Stimulated activated CD8-positive, alpha-beta memory T cell treated with anti-CD3 and anti-CD28 coated beads, Interleukin-15, amount 100 ng/mL, for 1 hour (primary cell): ENCODE results near the gene PTER.

Experiments
- DNase-seq: peaks from one replicate; pipeline ENCODE4 v3.0.0-alpha.2; 2020; ENCODE audit warnings: low read depth

The PTER gene, protein sequence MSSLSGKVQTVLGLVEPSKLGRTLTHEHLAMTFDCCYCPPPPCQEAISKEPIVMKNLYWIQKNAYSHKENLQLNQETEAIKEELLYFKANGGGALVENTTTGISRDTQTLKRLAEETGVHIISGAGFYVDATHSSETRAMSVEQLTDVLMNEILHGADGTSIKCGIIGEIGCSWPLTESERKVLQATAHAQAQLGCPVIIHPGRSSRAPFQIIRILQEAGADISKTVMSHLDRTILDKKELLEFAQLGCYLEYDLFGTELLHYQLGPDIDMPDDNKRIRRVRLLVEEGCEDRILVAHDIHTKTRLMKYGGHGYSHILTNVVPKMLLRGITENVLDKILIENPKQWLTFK

DNA sequence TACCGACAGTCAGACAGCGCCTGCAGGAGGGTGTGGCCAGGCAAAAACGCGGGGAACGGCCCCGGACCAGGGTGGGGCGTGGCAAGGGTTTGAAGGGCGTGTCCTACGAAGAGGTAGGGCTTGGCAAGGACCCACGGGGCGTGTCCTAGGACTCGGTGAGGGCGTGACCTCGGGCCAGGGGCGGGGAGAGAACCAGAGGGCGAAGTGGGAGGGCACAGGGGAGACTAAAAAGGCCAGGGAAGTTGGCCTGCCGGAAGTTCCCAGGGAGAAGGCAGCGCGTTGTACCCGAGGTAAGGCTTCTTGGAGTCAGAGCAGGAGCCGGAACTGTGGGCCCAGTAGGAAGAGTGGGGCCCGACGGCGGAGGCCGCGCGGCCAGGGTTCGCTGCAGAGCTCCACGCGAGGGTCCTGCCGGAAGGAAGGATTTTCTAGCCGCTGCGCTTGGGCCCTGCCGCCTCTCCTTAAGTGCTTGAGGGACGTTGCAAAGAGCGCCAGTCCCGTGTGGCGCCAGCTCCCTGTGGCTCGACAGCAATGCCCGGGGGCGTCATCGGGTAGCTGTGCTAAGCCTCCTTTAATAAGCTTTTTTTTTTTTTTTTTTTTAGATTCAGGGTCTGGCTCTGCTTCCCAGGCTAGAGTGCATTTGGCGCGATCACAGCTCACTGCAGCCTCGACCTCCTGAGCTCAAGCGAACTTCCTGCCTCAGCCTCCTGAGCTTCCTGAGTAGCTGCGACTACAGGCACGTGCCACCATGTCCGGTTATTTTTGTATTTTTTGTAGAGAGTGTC lies at the start of gene PTER:
Gene PTER, plus strand, starts transcription at position 253 of the 782 bp plus-strand sequence. CDS start 47,375 bp downstream, outside the sequence.
- peak; percentile 98 for DNase-seq

DNA sequence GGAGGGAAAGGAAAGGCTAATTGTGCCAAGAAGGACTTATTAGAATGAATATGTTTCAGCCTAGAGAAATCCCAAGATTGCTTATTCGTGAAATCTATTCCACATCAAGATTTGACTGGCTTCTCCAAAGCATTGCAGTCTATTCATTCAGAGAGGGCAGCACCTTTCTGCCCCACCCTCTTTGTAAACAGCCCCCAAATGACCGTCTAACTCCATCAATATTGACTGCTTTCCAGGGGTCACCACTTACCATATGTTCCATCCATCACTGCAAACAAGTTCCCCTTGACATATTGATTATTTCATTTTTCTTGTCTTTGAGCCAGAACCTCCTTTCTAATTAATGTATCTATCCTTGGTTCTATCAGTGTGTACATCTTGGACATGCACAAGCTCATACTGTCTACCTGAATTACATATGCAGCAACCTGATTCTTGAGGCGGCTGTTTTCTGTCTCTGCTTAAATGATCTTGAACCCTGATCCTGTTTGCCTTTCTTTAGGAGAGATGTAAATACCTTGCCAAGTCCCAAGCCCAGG lies 44.2 kb upstream of the PTER start:
- no peak for DNase-seq

DNA sequence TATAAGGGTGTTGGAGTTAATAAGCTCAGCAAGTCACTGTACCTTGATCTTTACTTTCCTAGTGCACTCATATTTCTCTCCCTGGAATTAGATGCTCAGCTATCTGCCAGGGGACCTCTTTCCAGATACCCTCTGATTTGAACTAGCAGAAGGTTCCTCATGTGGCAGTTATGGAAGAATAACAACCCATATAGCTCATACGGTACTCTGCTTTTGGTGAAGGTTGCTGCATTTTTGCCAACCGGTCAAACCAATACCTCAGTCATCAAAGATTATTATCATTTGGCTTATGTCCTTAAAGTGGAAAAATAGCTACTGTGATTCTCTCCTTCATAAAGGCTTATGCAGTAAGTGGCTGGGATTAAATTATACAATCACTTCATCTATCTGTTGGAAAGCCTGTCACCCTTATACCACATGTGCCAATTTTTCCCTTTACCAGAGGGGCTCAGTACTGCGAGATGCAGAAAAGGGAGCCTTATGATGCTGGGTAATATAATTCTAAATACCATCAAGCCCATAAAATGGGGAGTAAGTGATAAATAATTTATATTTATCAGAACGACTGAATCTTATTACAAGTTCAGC lies 43.4 kb upstream of the PTER start:
- DNase-seq, result no peak

- DNase-seq, result no peak
These were observed 35.4 kb upstream of the PTER start for GRCh38 chr10:16401416-16401815.

DNA sequence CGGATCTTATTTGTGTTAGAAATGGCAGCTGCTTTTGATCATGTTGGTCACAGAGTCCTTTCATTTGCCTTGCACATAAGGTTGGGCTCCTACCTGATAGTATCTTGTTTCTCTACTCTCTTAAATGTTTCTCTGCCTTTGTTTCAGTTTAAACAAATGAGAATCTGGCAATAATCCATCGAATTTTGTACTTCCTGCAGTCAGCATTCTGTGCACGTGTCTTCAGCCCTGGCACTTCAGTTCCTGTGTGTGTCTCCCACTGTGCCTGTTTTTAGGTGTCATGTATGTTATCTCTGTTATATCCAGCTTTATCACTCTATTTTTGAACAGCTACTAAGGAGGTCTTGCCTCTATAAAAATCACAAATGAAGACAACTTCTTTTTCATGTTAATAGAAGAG lies 28.4 kb upstream of the PTER start:
- no peak for DNase-seq

- no peak for DNase-seq
These were observed 19.5 kb upstream of the PTER start for GRCh38 chr10:16417341-16417740.

- no peak for DNase-seq
These were observed 13.2 kb upstream of the PTER start for GRCh38 chr10:16423599-16423998.

GRCh38 chr10:16425449-16425848 lies 11.4 kb upstream of the PTER start:
- DNase-seq, result no peak

- DNase-seq, result no peak
These were observed 7.3 kb upstream of the PTER start for GRCh38 chr10:16429539-16429938.

- DNase-seq, result no peak
These were observed 448 bp upstream of the PTER start for GRCh38 chr10:16436367-16436757.

GRCh38 chr10:16437540-16437894 lies 707 bp downstream of the PTER start:
- no peak for DNase-seq

- DNase-seq, result no peak
These were observed 2.5 kb downstream of the PTER start for GRCh38 chr10:16439295-16439694.

DNA sequence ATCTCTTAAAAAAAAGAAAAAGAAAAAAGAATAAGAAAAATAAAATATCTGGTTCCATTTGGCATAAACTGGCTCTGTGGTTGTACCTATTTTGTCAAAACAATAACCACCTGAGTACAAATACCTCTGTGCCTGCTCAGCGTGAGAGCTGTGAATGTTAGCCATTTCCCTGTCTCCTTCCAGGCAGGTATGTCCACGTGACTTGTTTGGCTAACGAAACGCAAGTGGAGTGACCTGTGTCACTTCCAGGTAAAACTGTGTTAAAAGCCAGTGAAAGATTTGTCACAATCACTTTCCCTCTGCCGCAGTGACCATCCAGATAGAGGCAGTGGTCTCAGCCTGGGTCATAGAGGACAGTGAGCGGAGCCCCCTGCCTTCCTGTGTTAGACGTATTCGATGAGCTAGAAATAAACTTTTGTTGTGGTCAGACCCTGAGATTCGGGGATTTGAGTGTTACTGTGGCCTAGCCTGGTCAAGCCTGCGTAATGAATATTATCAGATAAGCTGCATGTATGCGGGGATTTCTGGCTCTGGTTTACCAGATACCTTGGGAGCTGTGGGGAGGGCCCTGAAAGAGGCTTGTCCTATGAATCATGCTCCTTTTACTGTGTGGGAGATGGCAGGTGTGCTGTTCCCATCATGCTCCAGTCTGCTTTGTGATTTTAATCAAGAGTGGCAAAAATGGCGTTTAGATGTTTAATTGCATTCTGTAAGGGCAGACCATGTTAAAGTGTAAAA lies 3.8 kb downstream of the PTER start:
- no peak for DNase-seq

DNA sequence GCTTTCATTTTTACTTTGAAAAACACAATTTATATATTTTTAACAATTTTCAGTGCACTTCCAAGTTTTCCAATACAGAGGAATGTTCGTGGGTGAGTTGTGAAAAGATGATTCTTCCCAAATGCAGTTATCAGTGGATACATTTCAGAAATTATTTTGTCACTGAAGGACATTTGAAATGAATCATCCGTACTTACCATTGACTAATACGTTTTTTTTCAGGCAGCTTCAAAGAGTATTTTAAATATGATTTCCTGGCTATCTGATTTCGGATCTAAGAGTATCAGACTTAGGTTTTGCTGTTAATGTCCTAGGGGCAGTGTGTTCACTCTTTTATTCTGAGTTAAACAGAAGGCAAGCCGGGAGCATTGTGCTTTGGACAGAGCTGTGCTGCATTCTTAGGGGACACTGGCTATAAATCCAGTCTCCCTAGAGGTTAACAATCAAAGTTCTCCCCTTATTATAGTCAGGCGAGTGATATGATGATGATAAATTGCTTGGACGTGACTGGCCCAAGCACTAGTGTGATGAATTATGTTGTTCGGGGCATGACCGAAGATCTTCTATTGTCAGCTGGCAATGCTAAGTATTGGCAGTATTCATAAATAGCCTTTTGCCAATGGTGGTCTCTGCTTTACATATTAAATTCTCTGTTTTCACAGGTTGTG lies 4.5 kb downstream of the PTER start:
- no peak for DNase-seq

- DNase-seq, result no peak
These were observed 6.1 kb downstream of the PTER start for GRCh38 chr10:16442914-16443313.

DNA sequence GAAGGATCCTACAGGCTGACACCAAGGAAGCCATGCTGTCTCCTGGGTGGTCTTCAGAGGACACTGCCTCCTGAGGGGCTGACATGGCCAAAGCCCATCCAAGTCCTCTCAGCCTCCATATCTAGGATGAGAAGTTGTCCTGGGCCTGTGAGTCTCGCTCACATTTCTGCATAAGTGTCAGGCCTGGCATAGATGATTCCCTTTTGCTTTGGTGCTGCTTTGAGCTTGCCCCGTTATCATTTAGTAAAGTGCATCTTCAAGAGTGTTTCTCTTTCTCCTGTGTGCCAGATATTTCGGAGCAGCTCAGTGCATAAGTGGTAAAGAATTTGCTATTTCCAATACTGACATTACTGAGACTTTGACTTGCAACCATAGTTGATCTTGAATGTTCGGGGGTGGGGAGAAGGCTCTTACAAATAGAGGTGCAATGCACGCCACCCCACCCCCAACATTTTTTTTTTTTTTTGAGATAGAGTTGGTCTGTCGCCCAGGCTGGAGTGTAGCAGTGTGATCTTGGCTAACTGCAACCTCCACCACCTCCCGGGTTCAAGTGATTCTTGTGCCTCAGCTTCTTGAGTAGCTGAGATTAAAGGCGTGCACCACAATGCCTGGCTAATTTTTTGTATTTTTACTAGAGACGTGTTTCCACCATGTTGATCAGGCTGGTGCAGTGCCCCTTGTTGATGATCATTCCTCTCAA lies 9.1 kb downstream of the PTER start:
- DNase-seq, result no peak

GRCh38 chr10:16449454-16449853 lies 12.6 kb downstream of the PTER start:
- DNase-seq, result no peak

GRCh38 chr10:16458166-16458955 lies 21.6 kb downstream of the PTER start:
- no peak for DNase-seq

GRCh38 chr10:16459423-16459939 lies 22.7 kb downstream of the PTER start:
- DNase-seq, result no peak

DNA sequence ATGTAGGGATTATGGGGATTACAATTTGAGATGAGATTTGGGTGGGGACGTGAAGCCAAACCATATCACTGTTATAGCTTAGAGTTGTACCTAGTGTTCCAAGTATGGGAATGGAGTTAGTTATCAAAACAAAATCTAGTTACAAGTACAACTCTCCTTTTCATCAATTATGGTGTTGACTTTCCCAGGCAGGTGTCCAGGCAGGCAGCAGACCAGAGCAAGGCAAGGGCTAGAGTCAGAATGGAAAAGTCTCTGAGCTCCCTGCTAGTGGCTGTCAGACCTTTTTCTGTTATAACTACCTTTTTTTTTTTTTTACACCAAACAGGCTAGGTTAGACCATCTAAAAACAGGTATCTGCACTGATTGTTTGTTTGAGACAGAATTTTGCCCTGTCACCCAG lies 29.2 kb downstream of the PTER start:
- no peak for DNase-seq
